ENCODE measurements around the gene DDX39B. TPM values are rescaled to one million over a fixed set of nuclear protein-coding genes. Genes with fewer than 3 reads are reported as not detected.

DDX39B gene
- total and polyA plus RNA-seq, 9 donors: 212 to 404 (median 339) TPM

DNA sequence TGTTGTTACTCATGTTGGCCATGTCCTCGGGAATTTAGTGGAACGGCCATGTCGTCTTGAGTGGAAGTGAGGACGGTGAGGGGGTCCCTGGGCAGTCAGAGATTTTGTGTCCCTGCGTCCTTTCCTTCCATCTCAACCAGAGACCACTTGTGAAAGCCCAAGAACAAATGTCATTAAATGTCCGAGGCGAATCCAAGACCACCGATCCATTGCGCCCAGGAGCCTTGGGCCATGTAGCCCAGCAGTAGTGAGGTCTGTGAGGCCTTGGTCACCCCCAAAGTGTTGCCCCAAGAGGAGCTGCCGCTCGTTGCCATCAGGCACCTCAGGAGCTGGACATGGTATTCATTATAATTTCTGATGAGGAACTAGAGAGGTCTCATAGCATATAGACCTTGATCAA is 61.2 kb downstream of the DDX39B start:
- Histone ChIP-seq H3K9me3 (no peaks in the 10 kb centered on the region), H3K4me3 (no peak overlapping the region), H3K4me1 (ENCODE audit: insufficient read depth) (no peaks in the 10 kb centered on the region), H3K27ac (no peak overlapping the region), H3K27me3 (no peaks in the 10 kb centered on the region), H3K36me3 (no peaks in the 10 kb centered on the region)
- DNase-seq: no peak
- 76 to 86% (median 80%) methylated on average over 11 of the region's 11 CpGs for WGBS, 3 donors
- TF ChIP-seq POLR2A (IDR thresholded peaks at IDR 0.05) (no peak), EP300 (IDR thresholded peaks at IDR 0.05) (no peak)
- TF ChIP-seq, protein P1, sequence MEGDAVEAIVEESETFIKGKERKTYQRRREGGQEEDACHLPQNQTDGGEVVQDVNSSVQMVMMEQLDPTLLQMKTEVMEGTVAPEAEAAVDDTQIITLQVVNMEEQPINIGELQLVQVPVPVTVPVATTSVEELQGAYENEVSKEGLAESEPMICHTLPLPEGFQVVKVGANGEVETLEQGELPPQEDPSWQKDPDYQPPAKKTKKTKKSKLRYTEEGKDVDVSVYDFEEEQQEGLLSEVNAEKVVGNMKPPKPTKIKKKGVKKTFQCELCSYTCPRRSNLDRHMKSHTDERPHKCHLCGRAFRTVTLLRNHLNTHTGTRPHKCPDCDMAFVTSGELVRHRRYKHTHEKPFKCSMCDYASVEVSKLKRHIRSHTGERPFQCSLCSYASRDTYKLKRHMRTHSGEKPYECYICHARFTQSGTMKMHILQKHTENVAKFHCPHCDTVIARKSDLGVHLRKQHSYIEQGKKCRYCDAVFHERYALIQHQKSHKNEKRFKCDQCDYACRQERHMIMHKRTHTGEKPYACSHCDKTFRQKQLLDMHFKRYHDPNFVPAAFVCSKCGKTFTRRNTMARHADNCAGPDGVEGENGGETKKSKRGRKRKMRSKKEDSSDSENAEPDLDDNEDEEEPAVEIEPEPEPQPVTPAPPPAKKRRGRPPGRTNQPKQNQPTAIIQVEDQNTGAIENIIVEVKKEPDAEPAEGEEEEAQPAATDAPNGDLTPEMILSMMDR (IDR thresholded peaks at IDR 0.05): no peak
- intact Hi-C loops (cut with DNase I): no loop called here

Small RNA genes within 50 kb of the gene (small RNA-seq; reads per million reads assigned to genes)
- gene AL663061.1 (not detected), gene RF00019 (not detected), gene SNORD117 (164 reads per million, percentile 92 among the genes with 10 or more reads in this experiment), gene SNORD84 (not detected)

Other genes starting within 250 kb of the DDX39B start
- 100 to 1,000 TPM; 358 to 625 (median 492) TPM for gene HLA-B, start 184.8 kb downstream of the DDX39B start, total RNA-seq
- 1,000 to 10,000 TPM in 1 of 2 donors, 100 to 1,000 TPM in 1; 680 to 2,036 TPM for gene HLA-B, start 184.8 kb downstream of the DDX39B start, polyA plus RNA-seq
- gene MICA, start 138.4 kb downstream of the DDX39B start, total RNA-seq: 10 to 100 TPM; 15.8 to 48.9 (median 24.5) TPM
- gene MICA, start 138.4 kb downstream of the DDX39B start, polyA plus RNA-seq: 10 to 100 TPM; 31.1 to 33.2 TPM
- gene MICB, start 43.9 kb downstream of the DDX39B start, total RNA-seq: 1 to 10 TPM in 4 of 7 donors, under 1 TPM in 3; 0.57 to 1.7 (median 1.3) TPM
- gene MICB, start 43.9 kb downstream of the DDX39B start, polyA plus RNA-seq: 10 to 100 TPM in 1 of 2 donors, under 1 TPM in 1; 0.48 to 10.6 TPM
- not detected for gene MCCD1, start 13.0 kb downstream of the DDX39B start, total RNA-seq
- gene MCCD1, start 13.0 kb downstream of the DDX39B start, polyA plus RNA-seq: not detected
- 1 to 10 TPM in 6 of 7 donors, under 1 TPM in 1; 0.93 to 3.7 (median 2.3) TPM for gene ATP6V1G2, start 4.6 kb upstream of the DDX39B start, total RNA-seq
- 1 to 10 TPM; 3.0 to 9.3 TPM for gene ATP6V1G2, start 4.6 kb upstream of the DDX39B start, polyA plus RNA-seq
- 10 to 100 TPM; 23.6 to 32.4 (median 27.5) TPM for gene NFKBIL1, start 5.6 kb upstream of the DDX39B start, total RNA-seq
- 10 to 100 TPM in 1 of 2 donors, 1 to 10 TPM in 1; 8.2 to 46.0 TPM for gene NFKBIL1, start 5.6 kb upstream of the DDX39B start, polyA plus RNA-seq
- gene LTA, start 30.3 kb upstream of the DDX39B start, total RNA-seq: 1 to 10 TPM in 1 of 7 donors, under 1 TPM in 1, not detected in 5; 0.18 to 1.3 TPM
- under 1 TPM; 0.17 to 0.43 TPM for gene LTA, start 30.3 kb upstream of the DDX39B start, polyA plus RNA-seq
- 1 to 10 TPM in 2 of 7 donors, under 1 TPM in 3, not detected in 2; 0.24 to 3.0 (median 0.56) TPM for gene TNF, start 33.6 kb upstream of the DDX39B start, total RNA-seq
- gene TNF, start 33.6 kb upstream of the DDX39B start, polyA plus RNA-seq: 1 to 10 TPM in 1 of 2 donors, not detected in 1; 1.0 TPM
- 1 to 10 TPM in 1 of 7 donors, under 1 TPM in 3, not detected in 3; 0.42 to 1.8 (median 0.62) TPM for gene LTB, start 40.4 kb upstream of the DDX39B start, total RNA-seq
- under 1 TPM; 0.48 to 0.73 TPM for gene LTB, start 40.4 kb upstream of the DDX39B start, polyA plus RNA-seq
- 10 to 100 TPM in 3 of 7 donors, 1 to 10 TPM in 4; 3.8 to 34.0 (median 8.6) TPM for gene LST1, start 44.3 kb upstream of the DDX39B start, total RNA-seq
- gene LST1, start 44.3 kb upstream of the DDX39B start, polyA plus RNA-seq: 10 to 100 TPM in 1 of 2 donors, 1 to 10 TPM in 1; 8.1 to 12.2 TPM
- gene NCR3, start 51.0 kb upstream of the DDX39B start, total RNA-seq: under 1 TPM in 1 of 7 donors, not detected in 6; 0.59 TPM
- under 1 TPM in 1 of 2 donors, not detected in 1; 0.27 TPM for gene NCR3, start 51.0 kb upstream of the DDX39B start, polyA plus RNA-seq
- gene AIF1, start 73.2 kb upstream of the DDX39B start, total RNA-seq: 10 to 100 TPM in 4 of 7 donors, 1 to 10 TPM in 3; 4.5 to 26.6 (median 12.9) TPM
- 10 to 100 TPM; 24.5 to 82.4 TPM for gene AIF1, start 73.2 kb upstream of the DDX39B start, polyA plus RNA-seq
- gene PRRC2A, start 78.7 kb upstream of the DDX39B start, total RNA-seq: 100 to 1,000 TPM in 5 of 7 donors, 10 to 100 TPM in 2; 48.5 to 222 (median 180) TPM
- 100 to 1,000 TPM in 1 of 2 donors, 10 to 100 TPM in 1; 64.8 to 104 TPM for gene PRRC2A, start 78.7 kb upstream of the DDX39B start, polyA plus RNA-seq
- gene BAG6, start 110.7 kb upstream of the DDX39B start, total RNA-seq: 100 to 1,000 TPM; 113 to 246 (median 209) TPM
- gene BAG6, start 110.7 kb upstream of the DDX39B start, polyA plus RNA-seq: 100 to 1,000 TPM; 140 to 170 TPM
- gene APOM, start 113.9 kb upstream of the DDX39B start, total RNA-seq: 1 to 10 TPM; 1.3 to 7.2 (median 4.0) TPM
- 1 to 10 TPM; 1.5 to 7.7 TPM for gene APOM, start 113.9 kb upstream of the DDX39B start, polyA plus RNA-seq
- 10 to 100 TPM; 13.9 to 26.2 (median 22.6) TPM for gene C6orf47, start 118.8 kb upstream of the DDX39B start, total RNA-seq
- 10 to 100 TPM; 15.9 to 17.6 TPM for gene C6orf47, start 118.8 kb upstream of the DDX39B start, polyA plus RNA-seq
- gene GPANK1, start 123.0 kb upstream of the DDX39B start, total RNA-seq: 10 to 100 TPM; 14.6 to 19.9 (median 16.5) TPM
- gene GPANK1, start 123.0 kb upstream of the DDX39B start, polyA plus RNA-seq: 10 to 100 TPM; 25.1 to 26.6 TPM
- gene CSNK2B, start 124.1 kb upstream of the DDX39B start, total RNA-seq: 100 to 1,000 TPM; 120 to 258 (median 139) TPM
- 100 to 1,000 TPM; 186 to 240 TPM for gene CSNK2B, start 124.1 kb upstream of the DDX39B start, polyA plus RNA-seq
- gene LY6G5B, start 128.0 kb upstream of the DDX39B start, total RNA-seq: 10 to 100 TPM in 5 of 7 donors, 1 to 10 TPM in 2; 8.5 to 28.4 (median 13.1) TPM
- 10 to 100 TPM; 11.4 to 15.0 TPM for gene LY6G5B, start 128.0 kb upstream of the DDX39B start, polyA plus RNA-seq
- 1 to 10 TPM in 6 of 7 donors, not detected in 1; 1.2 to 2.3 (median 2.0) TPM for gene LY6G5C, start 139.1 kb upstream of the DDX39B start, total RNA-seq
- 1 to 10 TPM; 2.7 to 3.7 TPM for gene LY6G5C, start 139.1 kb upstream of the DDX39B start, polyA plus RNA-seq
- gene ABHD16A, start 161.3 kb upstream of the DDX39B start, total RNA-seq: 10 to 100 TPM; 31.1 to 60.4 (median 37.6) TPM
- gene ABHD16A, start 161.3 kb upstream of the DDX39B start, polyA plus RNA-seq: 10 to 100 TPM; 25.4 to 35.2 TPM
- gene LY6G6F, start 164.9 kb upstream of the DDX39B start, total RNA-seq: not detected
- not detected for gene LY6G6F, start 164.9 kb upstream of the DDX39B start, polyA plus RNA-seq
- gene LY6G6D, start 173.3 kb upstream of the DDX39B start, total RNA-seq: not detected
- not detected for gene LY6G6D, start 173.3 kb upstream of the DDX39B start, polyA plus RNA-seq
- 1 to 10 TPM in 2 of 7 donors, not detected in 5; 1.0 to 4.9 TPM for gene LY6G6C, start 179.7 kb upstream of the DDX39B start, total RNA-seq
- gene LY6G6C, start 179.7 kb upstream of the DDX39B start, polyA plus RNA-seq: under 1 TPM in 1 of 2 donors, not detected in 1; 0.17 TPM
- under 1 TPM in 3 of 7 donors, not detected in 4; 0.15 to 0.94 (median 0.69) TPM for gene MPIG6B, start 181.4 kb upstream of the DDX39B start, total RNA-seq
- under 1 TPM; 0.06 to 0.60 TPM for gene MPIG6B, start 181.4 kb upstream of the DDX39B start, polyA plus RNA-seq
- gene DDAH2, start 187.3 kb upstream of the DDX39B start, total RNA-seq: 100 to 1,000 TPM in 3 of 7 donors, 10 to 100 TPM in 4; 61.2 to 139 (median 95.2) TPM
- 100 to 1,000 TPM in 1 of 2 donors, 10 to 100 TPM in 1; 23.9 to 127 TPM for gene DDAH2, start 187.3 kb upstream of the DDX39B start, polyA plus RNA-seq
- gene CLIC1, start 194.5 kb upstream of the DDX39B start, total RNA-seq: 100 to 1,000 TPM; 128 to 208 (median 184) TPM
- gene CLIC1, start 194.5 kb upstream of the DDX39B start, polyA plus RNA-seq: 100 to 1,000 TPM; 199 to 473 TPM
- 10 to 100 TPM in 4 of 7 donors, 1 to 10 TPM in 3; 8.6 to 19.1 (median 14.5) TPM for gene MSH5, start 198.0 kb upstream of the DDX39B start, total RNA-seq
- gene MSH5, start 198.0 kb upstream of the DDX39B start, polyA plus RNA-seq: 1 to 10 TPM; 4.8 to 7.8 TPM
- gene SAPCD1, start 220.7 kb upstream of the DDX39B start, total RNA-seq: 1 to 10 TPM in 5 of 7 donors, under 1 TPM in 1, not detected in 1; 0.94 to 5.2 (median 3.6) TPM
- gene SAPCD1, start 220.7 kb upstream of the DDX39B start, polyA plus RNA-seq: 1 to 10 TPM; 1.6 to 2.9 TPM
- gene VWA7, start 235.3 kb upstream of the DDX39B start, total RNA-seq: 10 to 100 TPM in 1 of 7 donors, 1 to 10 TPM in 5, under 1 TPM in 1; 0.48 to 25.2 (median 1.7) TPM
- under 1 TPM; 0.18 to 0.62 TPM for gene VWA7, start 235.3 kb upstream of the DDX39B start, polyA plus RNA-seq